Gastrocnemius medialis (tissue), 4 donors: ENCODE measurements around the gene PRIM2.
"Not testable (repeated sequence)": the region's sequence is repeated elsewhere in the genome, so short reads cannot be mapped to it uniquely, and the experiment has no call there.

ENCODE experiments used
- POLR2A ChIP-seq, 2 donors: fragments of 450-650 bp; IDR thresholded peaks; one replicate each; pipeline ENCODE4 v1.6.1; 2017; ENCODE audit warnings: antibody characterized with exemption in 2 of 2, mild to moderate bottlenecking in 2 of 2, moderate library complexity in 2 of 2
- TF ChIP-seq, protein P1 (sequence below), 5 experiments: fragments of 450-650 bp in 3 of 5; fragments of 200-600 bp in 2 of 5; sonication (generic) in 2 of 5; IDR thresholded peaks in 4 of 5; conservative IDR thresholded peaks in 1 of 5; 1 replicate in 4 of 5; 2 replicates in 1 of 5; pipeline ENCODE4 v1.5.1; 2016 to 2019; ENCODE audit warnings: antibody characterized with exemption in 5 of 5, mild to moderate bottlenecking in 3 of 5, moderate library complexity in 3 of 5

- TF ChIP-seq POLR2A (IDR thresholded peaks at IDR 0.05): not testable (repeated sequence)
- TF ChIP-seq, protein P1, sequence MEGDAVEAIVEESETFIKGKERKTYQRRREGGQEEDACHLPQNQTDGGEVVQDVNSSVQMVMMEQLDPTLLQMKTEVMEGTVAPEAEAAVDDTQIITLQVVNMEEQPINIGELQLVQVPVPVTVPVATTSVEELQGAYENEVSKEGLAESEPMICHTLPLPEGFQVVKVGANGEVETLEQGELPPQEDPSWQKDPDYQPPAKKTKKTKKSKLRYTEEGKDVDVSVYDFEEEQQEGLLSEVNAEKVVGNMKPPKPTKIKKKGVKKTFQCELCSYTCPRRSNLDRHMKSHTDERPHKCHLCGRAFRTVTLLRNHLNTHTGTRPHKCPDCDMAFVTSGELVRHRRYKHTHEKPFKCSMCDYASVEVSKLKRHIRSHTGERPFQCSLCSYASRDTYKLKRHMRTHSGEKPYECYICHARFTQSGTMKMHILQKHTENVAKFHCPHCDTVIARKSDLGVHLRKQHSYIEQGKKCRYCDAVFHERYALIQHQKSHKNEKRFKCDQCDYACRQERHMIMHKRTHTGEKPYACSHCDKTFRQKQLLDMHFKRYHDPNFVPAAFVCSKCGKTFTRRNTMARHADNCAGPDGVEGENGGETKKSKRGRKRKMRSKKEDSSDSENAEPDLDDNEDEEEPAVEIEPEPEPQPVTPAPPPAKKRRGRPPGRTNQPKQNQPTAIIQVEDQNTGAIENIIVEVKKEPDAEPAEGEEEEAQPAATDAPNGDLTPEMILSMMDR (IDR thresholded peaks at IDR 0.05 in 4 of 5, conservative IDR thresholded peaks at IDR 0.05 in 1 of 5): not testable (repeated sequence)
Measured at GRCh38 chr6:57529755-57530154, 212.3 kb downstream of the PRIM2 start.
